NCI-H1092 treated with DMSO at 0.1 percent for 48 hours (cell line): Measurements from ENCODE around the gene ST8SIA1.
"Not testable (repeated sequence)": the region's sequence is repeated elsewhere in the genome, so short reads cannot be mapped to it uniquely, and the experiment has no call there.

Source experiments
- DNase-seq: peaks from one replicate; lab custom pipeline; 2025; lab: John Stamatoyannopoulos, UW

ST8SIA1 gene, protein sequence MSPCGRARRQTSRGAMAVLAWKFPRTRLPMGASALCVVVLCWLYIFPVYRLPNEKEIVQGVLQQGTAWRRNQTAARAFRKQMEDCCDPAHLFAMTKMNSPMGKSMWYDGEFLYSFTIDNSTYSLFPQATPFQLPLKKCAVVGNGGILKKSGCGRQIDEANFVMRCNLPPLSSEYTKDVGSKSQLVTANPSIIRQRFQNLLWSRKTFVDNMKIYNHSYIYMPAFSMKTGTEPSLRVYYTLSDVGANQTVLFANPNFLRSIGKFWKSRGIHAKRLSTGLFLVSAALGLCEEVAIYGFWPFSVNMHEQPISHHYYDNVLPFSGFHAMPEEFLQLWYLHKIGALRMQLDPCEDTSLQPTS

GRCh38 chr12:22334410-22335100 is at the start of gene ST8SIA1:
Gene ST8SIA1, minus strand, starts transcription at chr12:22334707. Its CDS starts 475 bp downstream, at chr12:22334232.
- no peak for DNase-seq

- DNase-seq: no peak
Measured at GRCh38 chr12:22380031-22380430, 45.5 kb upstream of the ST8SIA1 start.

DNA sequence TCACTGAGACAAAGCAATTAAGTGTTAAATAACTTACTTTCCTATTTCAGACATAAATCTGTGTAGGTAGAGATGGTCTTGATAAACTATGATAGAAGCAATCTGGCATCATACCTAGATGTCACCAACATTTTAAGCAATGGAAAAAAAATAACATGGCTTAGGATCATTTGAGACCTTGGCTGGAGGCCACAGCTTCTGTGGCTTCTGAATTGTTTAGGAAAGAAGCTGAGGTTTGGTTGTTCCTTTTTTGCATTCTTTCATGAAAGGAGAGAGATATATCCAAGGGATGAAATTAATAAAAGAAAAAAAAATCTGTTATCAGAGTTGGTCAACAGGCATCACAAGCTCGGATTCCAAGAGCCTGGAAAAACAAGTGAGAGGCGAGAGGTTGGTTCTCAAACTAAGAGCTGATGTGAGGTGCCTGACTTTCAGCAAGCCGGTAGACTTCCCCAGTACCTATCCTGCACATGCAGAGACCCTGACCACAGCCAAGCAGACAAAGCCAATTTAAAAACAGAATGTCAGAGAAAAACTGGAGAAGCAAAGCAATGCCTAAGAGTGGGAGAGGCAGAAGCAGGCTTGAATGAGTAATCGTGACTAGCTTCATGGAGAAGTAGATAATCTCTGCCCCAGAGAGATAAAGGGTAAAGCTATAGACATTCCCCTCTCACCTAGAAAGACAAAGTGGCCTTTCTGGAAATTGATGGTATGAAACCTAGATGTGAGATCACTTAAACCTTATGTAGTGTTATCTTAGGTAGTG is 43.4 kb upstream of the ST8SIA1 start:
- DNase-seq: no peak

GRCh38 chr12:22376596-22377150 is 42.2 kb upstream of the ST8SIA1 start:
- DNase-seq: not testable (repeated sequence)

- no peak for DNase-seq
Measured at GRCh38 chr12:22374508-22374907, 40.0 kb upstream of the ST8SIA1 start.

DNA sequence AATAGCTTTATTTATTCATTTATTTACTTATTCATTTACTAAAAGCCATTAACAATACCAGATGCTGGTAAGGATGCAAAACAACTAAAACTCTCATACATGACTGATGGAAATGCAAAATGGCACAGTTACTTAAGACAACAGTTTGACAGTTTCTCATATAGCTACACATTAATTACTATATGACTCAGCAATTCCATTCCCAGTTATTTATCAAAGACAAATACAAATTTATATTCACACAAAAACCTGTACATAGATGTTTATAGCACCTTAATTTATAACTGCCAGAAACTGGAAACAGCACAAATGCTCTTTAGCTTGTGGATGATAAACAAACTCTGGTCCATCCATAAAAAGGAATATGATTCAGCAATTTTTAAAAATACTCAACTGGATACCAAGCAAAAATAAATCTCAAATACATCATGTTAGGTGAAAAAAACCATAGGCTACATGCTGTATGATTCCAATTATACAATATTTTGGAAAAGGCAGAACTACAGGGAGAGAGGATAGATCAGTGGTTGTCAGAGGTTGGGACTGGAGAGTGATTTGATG is 37.9 kb upstream of the ST8SIA1 start:
- no peak for DNase-seq

DNA sequence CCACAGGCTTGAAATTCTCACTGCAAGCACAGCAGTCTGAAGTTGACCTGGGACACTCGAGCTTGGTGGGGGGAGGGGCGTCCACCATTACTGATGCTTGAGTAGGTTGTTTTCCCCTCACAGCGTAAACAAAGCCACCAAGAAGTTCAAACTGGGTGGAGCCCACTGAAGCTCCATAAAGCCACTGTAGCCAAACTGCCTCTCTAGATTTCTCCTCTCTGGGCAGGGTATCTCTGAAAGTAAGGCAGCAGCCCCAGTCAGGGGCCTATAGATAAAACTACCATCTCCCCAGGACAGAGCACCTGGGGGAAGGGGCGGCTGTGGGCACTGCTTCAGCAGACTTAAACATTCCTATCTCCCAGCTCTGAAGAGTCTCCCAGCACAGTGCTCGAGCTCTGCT is 31.7 kb upstream of the ST8SIA1 start:
- DNase-seq: no peak

DNA sequence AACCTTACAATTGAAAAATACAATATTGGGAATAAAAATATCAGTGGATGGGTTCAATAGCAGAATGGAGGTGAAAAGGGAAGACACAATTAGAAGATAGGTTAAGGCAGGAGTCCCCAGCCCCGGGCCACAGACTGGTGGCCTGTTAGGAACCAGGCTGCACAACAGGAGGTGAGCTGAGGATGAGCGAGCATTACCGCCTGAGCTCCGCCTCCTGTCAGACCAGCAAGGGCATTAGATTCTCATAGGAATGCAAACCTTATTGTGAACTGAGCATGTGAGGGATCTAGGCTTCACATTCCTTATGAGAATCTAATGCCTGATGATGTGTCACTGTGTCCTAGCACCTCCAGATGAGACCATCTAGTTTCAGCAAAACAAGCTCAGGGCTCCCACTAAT is 27.3 kb upstream of the ST8SIA1 start:
- no peak for DNase-seq

GRCh38 chr12:22360774-22361173 is 26.3 kb upstream of the ST8SIA1 start:
- DNase-seq: no peak

DNA sequence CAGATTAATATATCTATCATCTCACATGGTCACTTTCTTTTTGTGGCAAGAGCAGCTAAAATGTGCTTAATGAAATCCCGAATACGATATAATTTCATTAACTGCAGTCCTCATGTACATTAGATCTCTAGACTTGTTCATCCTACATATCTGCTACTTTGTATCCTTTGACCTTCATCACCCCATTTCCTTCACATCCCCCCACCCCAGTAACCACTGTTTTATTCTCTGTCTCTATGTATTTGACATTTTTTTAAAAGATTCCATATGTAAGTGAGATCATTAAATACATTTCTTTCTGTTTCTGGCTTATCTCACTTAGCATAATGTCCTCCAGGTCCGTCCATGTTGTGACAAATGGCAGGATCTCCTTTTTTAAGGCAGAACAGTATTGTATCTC is 23.0 kb upstream of the ST8SIA1 start:
- no peak for DNase-seq

- DNase-seq: no peak
Measured at GRCh38 chr12:22356231-22356630, 21.7 kb upstream of the ST8SIA1 start.

DNA sequence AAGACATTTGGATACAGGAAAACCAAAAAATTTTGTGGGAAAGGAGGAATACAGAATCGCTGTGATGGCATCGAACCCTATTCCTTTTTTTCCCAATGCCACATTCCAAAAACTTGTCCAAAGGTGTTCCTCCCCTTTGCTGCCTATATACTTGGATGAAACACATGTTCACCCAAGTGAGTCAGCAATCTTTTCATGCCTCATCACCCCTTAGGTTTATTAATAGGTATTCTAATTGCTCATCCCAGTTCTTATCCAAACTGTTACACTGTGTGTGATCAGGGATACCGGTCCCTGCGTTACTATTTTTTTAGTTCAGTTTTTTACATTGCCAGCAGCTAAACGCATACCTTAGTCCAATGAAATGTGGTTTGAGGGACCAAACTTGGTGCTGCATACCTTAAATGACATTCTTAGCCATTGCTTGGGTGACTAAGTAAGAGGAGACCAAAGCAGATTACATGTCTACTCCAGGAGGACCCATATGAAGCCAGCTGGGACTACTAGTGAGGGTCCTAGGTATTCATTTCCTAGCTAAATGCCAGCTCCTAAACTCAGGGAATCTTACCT is 20.6 kb upstream of the ST8SIA1 start:
- no peak for DNase-seq

DNA sequence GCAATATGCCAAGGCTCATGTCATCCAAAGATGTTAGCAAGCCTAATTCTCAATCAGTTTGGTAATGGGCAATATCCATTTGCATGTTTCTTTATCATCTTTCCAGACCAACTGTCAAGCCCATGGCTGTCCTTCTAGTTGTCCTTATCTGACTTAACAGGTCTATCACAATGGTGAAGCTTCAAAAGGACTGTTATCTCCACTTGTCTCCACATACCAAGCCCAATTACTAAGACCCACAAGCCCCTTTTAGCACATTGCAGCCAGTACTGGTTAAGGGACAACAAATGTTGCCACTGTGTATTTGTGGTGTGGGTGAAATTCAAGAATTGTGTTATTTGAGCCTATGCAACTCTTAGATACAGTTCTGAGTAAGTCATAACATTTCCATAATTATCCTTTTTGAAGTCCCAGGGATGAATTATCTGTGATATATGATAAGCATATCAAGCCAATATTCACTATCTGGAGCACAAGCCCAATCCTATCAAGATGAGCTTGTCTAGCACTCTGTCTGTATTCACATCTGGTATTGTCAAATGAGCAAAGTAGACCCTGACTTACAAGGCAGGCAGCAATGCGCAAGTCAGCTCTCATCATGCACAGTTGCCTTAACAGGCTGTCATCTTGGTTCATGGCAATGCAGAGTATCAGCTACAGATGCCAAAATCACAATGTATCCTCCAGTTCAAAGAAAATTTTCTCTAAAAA is 19.3 kb upstream of the ST8SIA1 start:
- DNase-seq: no peak

DNA sequence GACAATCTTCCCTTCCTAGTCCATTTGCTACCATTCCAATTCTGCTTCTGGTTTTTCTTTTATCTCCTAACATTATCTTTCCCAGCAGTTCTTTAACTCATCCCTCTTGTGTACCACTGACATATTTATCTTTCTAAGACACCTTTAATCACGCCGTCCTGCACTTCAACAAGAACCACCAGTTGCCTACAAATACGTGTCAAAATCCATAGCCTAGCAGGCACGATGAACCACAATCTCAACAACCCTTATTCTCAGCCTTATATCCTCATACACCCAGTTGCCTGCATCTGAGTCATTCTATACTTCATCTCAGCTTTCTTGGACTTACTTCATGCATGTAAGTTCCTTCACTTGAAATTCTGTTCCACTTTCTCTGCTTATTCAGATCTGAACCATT is 16.4 kb upstream of the ST8SIA1 start:
- DNase-seq: no peak

- DNase-seq: no peak
Measured at GRCh38 chr12:22348208-22348607, 13.7 kb upstream of the ST8SIA1 start.

DNA sequence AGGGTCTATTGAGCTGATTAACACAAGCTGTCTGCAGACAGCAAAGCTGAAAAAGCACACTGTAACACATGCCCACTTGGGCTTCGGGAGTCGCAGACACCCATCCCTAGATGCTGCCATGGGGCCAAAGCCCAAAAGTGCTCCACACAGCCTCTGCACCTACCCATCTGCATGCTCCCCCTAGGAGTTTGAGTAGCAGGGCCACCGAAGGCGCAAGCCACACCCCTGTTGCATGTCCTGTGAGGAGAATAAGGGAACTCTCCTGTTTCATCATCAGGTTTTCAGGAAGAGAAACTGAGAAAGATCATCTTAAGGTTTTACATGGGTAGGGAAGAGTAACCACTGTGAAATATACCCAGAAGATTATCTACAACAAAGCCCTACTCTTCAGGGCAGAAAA is 5.6 kb upstream of the ST8SIA1 start:
- no peak for DNase-seq

DNA sequence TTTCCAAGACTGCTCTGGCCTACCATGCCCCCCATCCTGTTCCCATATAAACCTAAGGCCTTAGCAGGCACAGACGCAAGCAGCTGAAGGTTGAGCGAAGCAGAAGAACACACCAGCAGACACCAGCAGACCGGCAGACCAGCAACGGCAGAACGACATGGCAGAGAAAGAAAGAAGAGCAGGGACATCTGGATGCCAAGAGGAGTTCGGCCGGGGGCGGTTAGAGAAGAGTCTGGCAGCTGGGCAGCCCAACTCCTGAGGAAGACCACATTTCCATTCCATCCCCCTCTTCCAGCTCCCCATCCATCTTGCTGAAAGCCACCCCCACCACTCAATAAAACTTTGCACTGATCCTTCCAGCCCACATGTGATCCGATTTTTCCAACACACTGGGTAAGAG is 5.2 kb upstream of the ST8SIA1 start:
- DNase-seq: no peak

GRCh38 chr12:22335794-22336166 is 1.3 kb upstream of the ST8SIA1 start:
- no peak for DNase-seq

DNA sequence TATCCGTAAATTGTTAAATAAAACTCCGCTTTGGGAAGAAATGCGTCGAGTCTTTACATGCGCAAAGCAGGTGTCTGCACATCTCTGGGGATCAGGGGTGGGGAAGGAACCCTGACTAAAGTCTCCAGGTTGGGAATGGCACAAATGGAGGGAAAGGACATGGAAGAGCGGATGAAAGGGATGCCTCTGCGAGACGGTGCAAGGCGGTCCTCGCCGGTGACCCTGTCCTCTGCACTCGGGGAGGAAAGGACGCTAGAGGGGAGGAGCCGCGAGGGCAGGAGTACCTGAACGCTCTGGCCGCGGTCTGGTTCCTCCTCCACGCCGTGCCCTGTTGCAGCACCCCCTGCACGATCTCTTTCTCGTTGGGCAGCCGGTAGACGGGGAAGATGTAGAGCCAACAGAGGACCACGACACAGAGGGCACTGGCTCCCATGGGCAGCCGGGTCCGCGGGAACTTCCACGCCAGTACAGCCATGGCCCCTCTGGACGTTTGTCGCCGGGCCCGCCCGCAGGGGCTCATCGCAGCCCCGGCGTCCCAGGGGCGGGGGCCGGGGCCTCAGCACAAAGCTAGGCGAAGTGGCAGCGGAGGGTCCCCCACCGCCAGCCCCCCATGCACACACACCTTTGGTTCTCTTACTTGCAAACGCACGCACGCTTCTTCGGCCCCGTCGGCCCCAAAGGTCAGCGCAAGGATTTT is 646 bp downstream of the ST8SIA1 start:
- no peak for DNase-seq

DNA sequence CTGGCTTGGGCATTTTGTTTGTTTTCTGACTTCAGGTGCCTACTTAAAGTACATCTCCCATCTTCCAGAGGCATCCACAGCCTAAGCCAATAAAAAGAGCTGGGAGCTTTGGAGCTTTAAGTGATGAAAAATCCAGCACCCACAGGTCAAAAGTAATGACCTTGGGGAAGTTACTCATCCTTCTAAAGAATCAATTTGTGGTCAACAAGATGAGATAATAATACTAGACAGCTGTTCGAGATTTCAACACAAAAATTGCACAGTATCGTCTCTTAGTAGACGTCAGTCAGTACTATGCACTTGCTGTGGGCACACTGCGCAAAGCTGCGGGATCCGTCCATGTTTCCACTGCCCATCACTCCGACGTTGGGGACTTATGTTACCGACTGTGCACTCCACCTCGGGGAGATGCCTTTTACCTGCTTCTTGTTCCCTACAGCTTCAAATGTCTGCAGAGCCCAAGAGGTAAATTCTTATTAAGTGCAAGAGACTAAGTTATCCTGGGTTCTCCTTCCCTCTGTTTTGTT is 1.3 kb downstream of the ST8SIA1 start:
- no peak for DNase-seq
